ENCODE results near the gene DNTTIP2. TPM values are rescaled to one million over a fixed set of nuclear protein-coding genes. Genes with fewer than 3 reads are reported as not detected.

Gene DNTTIP2
- polyA plus RNA-seq, 1 of the 3 experiments (the other 2 are of a cell fraction), result 9.6 TPM

DNA sequence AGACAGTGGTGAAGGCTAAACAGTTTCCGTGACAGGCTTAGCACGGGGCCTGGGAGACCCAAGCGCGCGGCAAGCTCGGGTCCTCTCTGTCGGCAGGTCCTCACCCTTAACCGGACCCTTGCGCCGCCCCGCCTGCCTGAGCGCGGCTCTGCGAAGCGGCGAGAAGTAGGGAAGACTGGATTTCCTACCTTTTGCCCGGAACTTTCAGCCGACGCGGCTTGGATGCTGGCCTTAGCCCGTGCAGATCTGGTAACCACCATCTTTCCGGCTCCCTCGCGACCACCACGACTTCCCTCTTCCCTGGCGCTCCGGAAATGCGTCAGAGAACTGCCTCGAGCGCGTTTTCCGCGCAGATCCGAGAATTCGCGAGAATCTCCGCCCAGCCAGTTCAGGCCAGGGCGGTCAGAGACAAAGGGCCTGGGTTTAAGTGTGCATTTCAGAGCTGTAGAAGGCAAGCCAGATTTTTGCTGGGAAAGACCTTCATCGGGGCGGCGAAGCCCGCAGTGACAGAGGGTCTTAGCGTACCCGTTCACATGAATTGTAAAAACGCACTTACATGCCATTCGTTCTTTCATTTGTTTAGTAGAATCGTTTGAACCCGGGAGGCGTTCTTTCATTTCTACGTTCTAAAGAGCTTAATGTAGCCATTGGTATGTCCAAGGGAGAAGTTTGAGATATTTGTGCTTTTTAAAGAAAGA lies at the start of gene DNTTIP2 (continued):
- TF ChIP-seq POLR2AphosphoS5 (IDR thresholded peaks at IDR 0.05; ENCODE audit: low read depth, low read length), result peak; percentile 99
- peak; percentile 84 for TF ChIP-seq YY1 (IDR thresholded peaks at IDR 0.05; ENCODE audit: low read depth)
- TF ChIP-seq RCOR1 (IDR thresholded peaks at IDR 0.05; ENCODE audit: low read length), result 0 out of 2 replicates have a peak, but pooled peaks have one; percentile 31
- 0 out of 2 replicates have a peak, but pooled peaks have one; percentile 14 for TF ChIP-seq TCF12 (IDR thresholded peaks at IDR 0.05)
- 0 out of 2 replicates have a peak, but pooled peaks have one; percentile 25 for TF ChIP-seq FOSL2 (IDR thresholded peaks at IDR 0.05; ENCODE audit: borderline replicate concordance, low read depth)
- peak; percentile 93 for TF ChIP-seq GABPA (IDR thresholded peaks at IDR 0.05; ENCODE audit: low read depth)
- TF ChIP-seq SIN3A (IDR thresholded peaks at IDR 0.05; ENCODE audit: borderline replicate concordance, low read depth, low read length), result peak; percentile 95; the same call in 1 of the 2 replicates
- no peak for TF ChIP-seq RAD21 (IDR thresholded peaks at IDR 0.05; ENCODE audit: low read length)
- no peak; the same call in 1 of the 2 replicates for TF ChIP-seq JUND (IDR thresholded peaks at IDR 0.05)
- TF ChIP-seq NRF1 (IDR thresholded peaks at IDR 0.05; ENCODE audit: low read depth, low read length), result no peak
- TF ChIP-seq, protein P1, sequence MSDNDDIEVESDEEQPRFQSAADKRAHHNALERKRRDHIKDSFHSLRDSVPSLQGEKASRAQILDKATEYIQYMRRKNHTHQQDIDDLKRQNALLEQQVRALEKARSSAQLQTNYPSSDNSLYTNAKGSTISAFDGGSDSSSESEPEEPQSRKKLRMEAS (IDR thresholded peaks at IDR 0.05; ENCODE audit: low read depth), result peak; percentile 94
- TF ChIP-seq TAF1 (IDR thresholded peaks at IDR 0.05; ENCODE audit: borderline replicate concordance, low read depth, low read length), result peak; percentile 97
- TF ChIP-seq, protein P2, sequence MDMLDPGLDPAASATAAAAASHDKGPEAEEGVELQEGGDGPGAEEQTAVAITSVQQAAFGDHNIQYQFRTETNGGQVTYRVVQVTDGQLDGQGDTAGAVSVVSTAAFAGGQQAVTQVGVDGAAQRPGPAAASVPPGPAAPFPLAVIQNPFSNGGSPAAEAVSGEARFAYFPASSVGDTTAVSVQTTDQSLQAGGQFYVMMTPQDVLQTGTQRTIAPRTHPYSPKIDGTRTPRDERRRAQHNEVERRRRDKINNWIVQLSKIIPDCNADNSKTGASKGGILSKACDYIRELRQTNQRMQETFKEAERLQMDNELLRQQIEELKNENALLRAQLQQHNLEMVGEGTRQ (IDR thresholded peaks at IDR 0.05; ENCODE audit: borderline replicate concordance, low read depth, low read length), result no peak

DNA sequence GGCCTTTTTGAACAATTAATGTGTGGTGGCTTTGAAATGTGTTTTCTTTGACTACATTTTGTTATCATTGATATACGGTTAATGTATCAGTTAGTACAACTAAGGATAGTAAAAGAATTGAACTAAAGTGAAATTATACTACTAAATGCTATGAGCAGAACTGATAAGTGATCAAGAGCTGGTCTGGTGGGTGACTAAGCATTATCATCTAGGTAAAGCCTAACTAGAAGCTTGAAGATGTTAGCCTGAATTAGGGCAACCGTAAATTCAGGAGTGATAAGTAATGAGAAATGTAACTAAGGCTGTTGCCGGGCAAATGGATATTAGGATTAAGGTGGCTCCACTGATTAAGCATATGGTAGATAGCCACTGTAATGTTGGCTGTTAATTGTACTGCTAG lies 46.2 kb upstream of the DNTTIP2 start:
- TF ChIP-seq GABPA (IDR thresholded peaks at IDR 0.05; ENCODE audit: low read depth) (no peak), EZH2phosphoT487 (IDR thresholded peaks at IDR 0.05; ENCODE audit: borderline replicate concordance, low read depth) (no peak), RXRA (IDR thresholded peaks at IDR 0.05; ENCODE audit: borderline replicate concordance, low read depth) (no peak), MXI1 (IDR thresholded peaks at IDR 0.05; ENCODE audit: low read depth, low read length) (no peak), ELF1 (IDR thresholded peaks at IDR 0.05) (no peak), EP300 (IDR thresholded peaks at IDR 0.05; ENCODE audit: borderline replicate concordance in 1 of 2, low read depth in 1 of 2, low read length in 1 of 2) (no peak), SIN3A (IDR thresholded peaks at IDR 0.05; ENCODE audit: borderline replicate concordance, low read depth, low read length) (no peak), YY1 (IDR thresholded peaks at IDR 0.05; ENCODE audit: low read depth) (no peak), GATA2 (CRISPR knock-in tag; IDR thresholded peaks at IDR 0.05) (no peak), JUND (IDR thresholded peaks at IDR 0.05) (no peak), MEF2A (IDR thresholded peaks at IDR 0.05; ENCODE audit: borderline replicate concordance, low read depth) (no peak), RFX5 (IDR thresholded peaks at IDR 0.05; ENCODE audit: low read length) (no peak)
- TF ChIP-seq, protein P3, sequence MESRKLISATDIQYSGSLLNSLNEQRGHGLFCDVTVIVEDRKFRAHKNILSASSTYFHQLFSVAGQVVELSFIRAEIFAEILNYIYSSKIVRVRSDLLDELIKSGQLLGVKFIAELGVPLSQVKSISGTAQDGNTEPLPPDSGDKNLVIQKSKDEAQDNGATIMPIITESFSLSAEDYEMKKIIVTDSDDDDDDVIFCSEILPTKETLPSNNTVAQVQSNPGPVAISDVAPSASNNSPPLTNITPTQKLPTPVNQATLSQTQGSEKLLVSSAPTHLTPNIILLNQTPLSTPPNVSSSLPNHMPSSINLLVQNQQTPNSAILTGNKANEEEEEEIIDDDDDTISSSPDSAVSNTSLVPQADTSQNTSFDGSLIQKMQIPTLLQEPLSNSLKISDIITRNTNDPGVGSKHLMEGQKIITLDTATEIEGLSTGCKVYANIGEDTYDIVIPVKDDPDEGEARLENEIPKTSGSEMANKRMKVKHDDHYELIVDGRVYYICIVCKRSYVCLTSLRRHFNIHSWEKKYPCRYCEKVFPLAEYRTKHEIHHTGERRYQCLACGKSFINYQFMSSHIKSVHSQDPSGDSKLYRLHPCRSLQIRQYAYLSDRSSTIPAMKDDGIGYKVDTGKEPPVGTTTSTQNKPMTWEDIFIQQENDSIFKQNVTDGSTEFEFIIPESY (IDR thresholded peaks at IDR 0.05; ENCODE audit: borderline replicate concordance, low read depth), result no peak
- TF ChIP-seq, protein P4, sequence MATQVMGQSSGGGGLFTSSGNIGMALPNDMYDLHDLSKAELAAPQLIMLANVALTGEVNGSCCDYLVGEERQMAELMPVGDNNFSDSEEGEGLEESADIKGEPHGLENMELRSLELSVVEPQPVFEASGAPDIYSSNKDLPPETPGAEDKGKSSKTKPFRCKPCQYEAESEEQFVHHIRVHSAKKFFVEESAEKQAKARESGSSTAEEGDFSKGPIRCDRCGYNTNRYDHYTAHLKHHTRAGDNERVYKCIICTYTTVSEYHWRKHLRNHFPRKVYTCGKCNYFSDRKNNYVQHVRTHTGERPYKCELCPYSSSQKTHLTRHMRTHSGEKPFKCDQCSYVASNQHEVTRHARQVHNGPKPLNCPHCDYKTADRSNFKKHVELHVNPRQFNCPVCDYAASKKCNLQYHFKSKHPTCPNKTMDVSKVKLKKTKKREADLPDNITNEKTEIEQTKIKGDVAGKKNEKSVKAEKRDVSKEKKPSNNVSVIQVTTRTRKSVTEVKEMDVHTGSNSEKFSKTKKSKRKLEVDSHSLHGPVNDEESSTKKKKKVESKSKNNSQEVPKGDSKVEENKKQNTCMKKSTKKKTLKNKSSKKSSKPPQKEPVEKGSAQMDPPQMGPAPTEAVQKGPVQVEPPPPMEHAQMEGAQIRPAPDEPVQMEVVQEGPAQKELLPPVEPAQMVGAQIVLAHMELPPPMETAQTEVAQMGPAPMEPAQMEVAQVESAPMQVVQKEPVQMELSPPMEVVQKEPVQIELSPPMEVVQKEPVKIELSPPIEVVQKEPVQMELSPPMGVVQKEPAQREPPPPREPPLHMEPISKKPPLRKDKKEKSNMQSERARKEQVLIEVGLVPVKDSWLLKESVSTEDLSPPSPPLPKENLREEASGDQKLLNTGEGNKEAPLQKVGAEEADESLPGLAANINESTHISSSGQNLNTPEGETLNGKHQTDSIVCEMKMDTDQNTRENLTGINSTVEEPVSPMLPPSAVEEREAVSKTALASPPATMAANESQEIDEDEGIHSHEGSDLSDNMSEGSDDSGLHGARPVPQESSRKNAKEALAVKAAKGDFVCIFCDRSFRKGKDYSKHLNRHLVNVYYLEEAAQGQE (IDR thresholded peaks at IDR 0.05; ENCODE audit: low read depth, low read length), result no peak
- CTCF ChIA-PET, result interaction anchor here (3.8 kb wide), 1 partner anchor 16 kb away, joined by 12 read pairs; the partner anchor contains the start of gene GCLM
- no peak for DNase-seq

More for the DNA sequence above, 46.2 kb upstream of the DNTTIP2 start:
- no peaks in the 10 kb centered on the region for H3K79me2 ChIP-seq (ENCODE audit: insufficient read depth)
- H3F3A ChIP-seq (replicated peaks; ENCODE audit: insufficient read depth), result no peaks in the 10 kb centered on the region
- no peak overlapping the region for H3K9ac ChIP-seq
- no peaks in the 10 kb centered on the region for H4K20me1 ChIP-seq (ENCODE audit: insufficient read depth)
- H2AFZ ChIP-seq (ENCODE audit: low read depth), result no peak overlapping the region
- no peaks in the 10 kb centered on the region for H3K36me3 ChIP-seq (replicated peaks in 1 of 2; ENCODE audit: control insufficient read depth in 1 of 2, insufficient read depth in 2 of 2, low read length in 1 of 2)
- H3K4me3 ChIP-seq (ENCODE audit: low read depth in 2 of 2, low read length in 1 of 2), result no peak overlapping the region
- H3K9me2 ChIP-seq, result no peaks in the 10 kb centered on the region
- no peak overlapping the region for H3K27ac ChIP-seq (ENCODE audit: low read depth in 2 of 2, low read length in 1 of 2)
- H3K4me1 ChIP-seq (ENCODE audit: control insufficient read depth in 1 of 2, insufficient read depth in 2 of 2, low read depth in 1 of 2, low read length in 1 of 2), result no peaks in the 10 kb centered on the region
- POLR2A ChIA-PET, result no interaction called here
- H3K9me3 ChIP-seq, result no peaks in the 10 kb centered on the region
- no peaks in the 10 kb centered on the region for H3K27me3 ChIP-seq (ENCODE audit: insufficient read depth)
- H3K4me2 ChIP-seq, result no peak overlapping the region
- 92% methylated on average over 3 of the region's 3 CpGs for WGBS (ENCODE audit: low lambda C conversion rate)

All from SK-N-SH (cell line).